GM18951 (cell line): ENCODE measurements around the gene HIRIP3.

ENCODE experiments used
- POLR2A ChIP-seq: IDR thresholded peaks from 4 replicates; pipeline ENCODE4 v1.6.1; 2011; ENCODE audit warnings: mild to moderate bottlenecking; ENCODE audit not compliant: insufficient read length, insufficient read depth; ENCODE audit errors: extremely low read depth
- in situ Hi-C: fragments of 300-500 bp; cut with MboI; formaldehyde crosslinking; loops from one replicate; pipeline ENCODE4 v1.12.0; 2022; ENCODE audit warnings: low sequenced_read_pairs, mixed read lengths, inconsistent platforms; ENCODE audit not compliant: unreplicated experiment

Gene HIRIP3

DNA sequence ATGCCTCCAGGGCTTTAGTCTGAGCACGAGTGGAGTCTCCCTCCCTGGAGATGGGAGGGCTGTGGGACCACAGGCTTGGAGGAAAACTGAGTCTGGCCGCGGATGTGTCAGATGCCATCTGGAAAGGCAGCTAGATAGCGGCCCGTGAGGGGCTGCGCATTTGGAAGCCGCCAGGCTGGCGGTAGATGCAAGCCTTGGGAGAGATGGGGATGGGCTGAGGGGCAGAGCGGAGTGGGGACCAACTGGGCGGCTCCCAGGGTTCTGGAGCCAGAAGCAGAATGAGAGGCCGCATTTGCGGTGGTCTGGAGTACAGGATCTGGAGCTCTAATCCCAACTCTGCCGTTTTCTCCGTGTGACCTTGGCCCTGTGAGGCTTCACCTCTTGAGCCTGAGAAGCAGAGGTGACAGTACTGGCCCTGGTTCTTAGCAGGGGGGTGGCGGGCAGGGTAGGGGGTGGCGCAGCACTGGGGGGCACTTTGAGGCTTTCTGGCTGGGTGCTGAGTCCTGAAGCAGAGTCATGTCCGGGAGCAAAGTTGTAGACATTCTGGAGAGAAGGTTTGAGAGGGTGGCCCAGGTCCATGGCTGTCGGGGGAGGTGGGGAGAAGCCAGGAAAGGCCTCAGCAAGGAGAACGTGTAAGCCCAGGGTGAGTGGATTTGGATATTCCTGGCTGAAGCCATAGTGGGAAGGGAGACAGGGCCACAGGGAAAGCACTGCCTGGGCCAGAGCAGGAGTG is 7.4 kb upstream of the HIRIP3 start:
- no peak for TF ChIP-seq POLR2A
- in situ Hi-C loops: loop anchor here (25.0 kb wide), 1 partner anchor 315 kb away; the partner anchor contains the start of gene QPRT

DNA sequence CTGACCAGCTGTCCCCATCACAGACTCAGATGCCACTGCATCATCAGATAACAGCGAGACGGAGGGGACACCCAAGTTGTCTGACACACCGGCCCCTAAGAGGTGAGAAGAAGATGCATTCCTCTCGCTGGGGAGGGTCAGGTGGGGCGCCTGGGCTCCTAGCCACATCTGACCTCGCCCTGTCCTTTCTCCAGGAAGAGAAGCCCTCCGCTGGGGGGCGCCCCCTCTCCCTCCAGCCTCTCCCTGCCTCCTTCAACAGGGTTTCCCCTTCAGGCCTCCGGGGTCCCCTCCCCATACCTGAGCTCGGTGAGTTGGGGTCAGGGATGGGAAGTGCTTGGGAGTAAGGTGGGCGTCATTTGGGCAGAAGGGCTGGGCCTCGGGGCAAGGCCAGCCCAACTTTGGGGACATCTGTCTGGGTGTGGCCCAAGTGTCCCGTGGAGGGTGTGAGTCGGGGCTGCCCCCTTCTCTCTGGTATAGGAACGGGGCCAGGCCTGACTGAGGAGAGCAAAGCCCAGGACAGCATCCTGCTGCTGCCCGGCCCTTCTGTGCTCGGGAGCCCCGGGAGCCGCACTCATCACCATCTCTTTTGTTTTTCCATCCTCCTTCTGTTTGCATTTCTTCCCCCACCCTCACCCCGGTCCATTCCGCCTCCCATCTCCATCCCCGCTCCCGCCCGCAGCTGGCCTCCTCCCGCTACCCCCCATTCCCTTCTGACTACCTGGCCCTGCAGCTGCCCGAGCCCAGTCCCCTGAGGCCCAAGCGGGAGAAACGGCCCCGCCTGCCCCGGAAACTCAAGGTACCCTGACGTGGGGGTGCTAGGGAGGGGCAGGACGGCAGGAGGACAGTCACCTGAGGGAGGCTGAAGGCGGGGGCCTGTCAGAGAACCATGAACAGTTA is 5.6 kb upstream of the HIRIP3 start:
- TF ChIP-seq POLR2A: no peak
- in situ Hi-C loops: loop anchor here (25.0 kb wide), 1 partner anchor 314 kb away; the partner anchor contains the start of gene QPRT

GRCh38 chr16:29999605-30000004 is 4.2 kb upstream of the HIRIP3 start:
- in situ Hi-C loops: loop anchor here (25.0 kb wide), 1 partner anchor 312 kb away; the partner anchor contains the start of gene QPRT
- no peak for TF ChIP-seq POLR2A

DNA sequence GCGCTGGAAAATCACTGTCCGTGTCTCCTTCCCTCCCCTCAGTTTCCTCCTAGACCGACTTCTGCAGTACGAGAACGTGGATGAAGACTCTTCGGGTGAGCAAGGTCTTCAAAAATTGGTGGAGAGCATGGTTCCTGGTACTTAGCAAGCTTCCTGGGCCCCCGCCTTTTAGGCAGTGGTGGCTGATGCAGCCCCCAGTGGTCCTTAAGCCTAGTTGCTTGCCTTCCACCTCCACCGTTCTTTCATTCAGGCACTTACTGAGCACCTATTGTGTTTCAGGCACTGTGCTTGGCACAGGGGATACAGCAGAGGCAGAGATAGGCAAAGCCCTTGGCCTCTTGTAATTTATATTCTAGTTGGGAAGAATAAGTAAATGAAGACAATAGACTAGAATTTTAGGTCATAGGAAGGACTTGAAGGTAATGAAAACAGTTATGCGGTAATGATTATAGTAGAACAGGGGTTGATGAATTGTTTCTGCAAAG is 1.4 kb upstream of the HIRIP3 start:
- in situ Hi-C loops: no loop called here
- no peak for TF ChIP-seq POLR2A

DNA sequence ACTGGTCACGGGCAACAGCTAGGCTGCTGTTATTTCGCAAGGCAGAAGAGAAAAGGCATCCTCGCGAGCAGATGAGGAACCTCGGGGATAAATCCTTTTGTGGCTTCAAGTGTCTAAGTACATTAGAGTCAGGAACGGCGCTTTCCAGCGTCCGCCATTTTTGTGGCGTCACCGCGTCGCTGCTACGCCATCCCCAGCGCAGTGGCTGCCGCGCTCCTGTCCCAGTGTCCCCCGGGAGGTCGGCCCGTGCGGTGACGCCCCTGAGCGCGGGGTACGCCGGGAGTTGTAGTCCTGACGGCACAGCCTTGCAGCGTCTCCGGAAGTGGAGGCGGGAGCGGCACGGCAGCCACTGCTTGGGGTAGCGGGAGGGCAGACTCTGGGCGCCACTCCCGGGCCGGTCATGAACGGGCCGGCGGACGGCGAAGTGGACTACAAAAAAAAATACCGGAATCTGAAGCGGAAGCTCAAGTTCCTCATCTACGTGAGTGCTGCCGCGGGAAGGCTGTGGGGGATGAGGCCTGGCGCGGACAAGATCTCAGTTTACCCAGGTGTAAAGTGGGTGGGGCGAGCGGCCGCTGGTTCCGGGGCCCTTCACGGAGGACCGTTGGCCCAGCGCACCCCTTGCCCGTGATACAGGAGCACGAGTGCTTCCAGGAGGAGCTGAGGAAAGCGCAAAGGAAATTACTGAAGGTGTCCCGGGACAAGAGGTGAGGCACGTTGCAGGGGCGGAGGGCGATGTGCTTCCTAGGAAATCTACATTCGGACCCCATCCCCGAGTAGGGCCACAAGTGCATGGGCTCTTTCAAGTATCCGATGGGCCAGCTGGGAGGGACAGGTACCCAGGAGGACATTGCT is 721 bp upstream of the HIRIP3 start, which contains the start of gene INO80E:
INO80E (plus strand) TSS at position 331 of the 855 bp plus-strand sequence; CDS start at position 401, 70 bp downstream.
- in situ Hi-C loops: no loop called here

GRCh38 chr16:29994600-29995323 is 655 bp downstream of the HIRIP3 start:
- TF ChIP-seq POLR2A: no peak
- in situ Hi-C loops: no loop called here

More for the DNA sequence above, 721 bp upstream of the HIRIP3 start, which contains the start of gene INO80E:
- peak; percentile 90 for TF ChIP-seq POLR2A

DNA sequence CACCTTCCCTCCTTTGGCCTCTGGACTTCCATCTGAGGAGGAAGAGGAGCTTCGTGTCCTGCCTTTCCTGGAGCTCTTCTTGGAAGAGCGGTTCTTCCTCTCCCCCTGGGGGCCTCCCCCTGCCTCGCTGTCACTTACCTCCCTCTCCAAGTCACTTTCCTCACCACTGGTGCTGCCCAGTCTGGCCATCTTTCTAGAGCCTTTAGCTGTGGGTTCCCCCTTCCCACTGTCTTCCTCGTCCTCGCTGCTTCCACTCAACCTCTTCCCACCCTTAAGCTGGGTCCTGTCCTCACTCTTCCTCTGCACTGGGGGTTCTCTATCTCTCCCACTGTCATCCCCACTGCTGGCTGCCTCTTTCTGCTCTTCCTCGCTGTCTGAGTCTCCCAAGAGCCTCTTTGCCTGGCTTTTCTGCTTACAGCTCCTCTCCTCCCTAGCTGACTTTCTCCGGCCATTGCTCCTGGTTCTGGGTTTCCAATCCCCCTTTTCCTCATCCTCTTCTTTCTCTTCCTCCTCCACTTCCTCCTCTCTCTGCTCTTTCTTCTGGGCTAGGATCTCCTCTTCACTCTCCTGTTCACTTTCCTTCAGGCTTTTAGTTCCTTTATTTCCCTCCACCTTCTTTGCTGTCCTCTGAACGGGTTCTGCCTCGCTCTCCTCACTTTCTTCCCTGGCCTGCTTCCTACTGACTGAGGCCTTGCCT is 1.4 kb downstream of the HIRIP3 start:
- in situ Hi-C loops: no loop called here
- TF ChIP-seq POLR2A: no peak

- TF ChIP-seq POLR2A: no peak
- in situ Hi-C loops: no loop called here
Observed at GRCh38 chr16:29993191-29993902, 2.1 kb downstream of the HIRIP3 start.

GRCh38 chr16:29992344-29992967 is 3.0 kb downstream of the HIRIP3 start:
- in situ Hi-C loops: no loop called here
- no peak for TF ChIP-seq POLR2A

DNA sequence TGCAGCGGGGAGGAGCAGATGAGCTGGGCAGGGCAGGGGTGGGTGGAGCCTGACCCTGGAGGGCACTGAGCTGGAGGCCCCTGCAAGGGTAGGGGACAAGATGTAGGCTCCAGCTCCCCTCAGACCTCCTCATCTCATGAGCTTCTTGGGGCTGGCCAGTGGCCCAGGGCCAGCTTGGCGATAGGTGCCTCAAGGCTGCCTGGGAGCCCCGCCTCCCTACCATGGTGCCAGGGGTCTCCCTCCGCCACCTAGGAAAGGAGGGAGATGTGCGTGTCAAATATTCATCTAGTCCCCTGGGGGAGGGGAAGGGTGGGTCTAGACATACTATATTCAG is 3.9 kb downstream of the HIRIP3 start:
- TF ChIP-seq POLR2A: no peak
- in situ Hi-C loops: no loop called here
